ENCODE data around the gene HAPLN3. TPM values are rescaled to one million over a fixed set of nuclear protein-coding genes. Genes with fewer than 3 reads are reported as not detected.

Gene HAPLN3
- total RNA-seq, 4 donors from 2014 or later, result 4.5 to 7.0 (median 5.1) TPM

DNA sequence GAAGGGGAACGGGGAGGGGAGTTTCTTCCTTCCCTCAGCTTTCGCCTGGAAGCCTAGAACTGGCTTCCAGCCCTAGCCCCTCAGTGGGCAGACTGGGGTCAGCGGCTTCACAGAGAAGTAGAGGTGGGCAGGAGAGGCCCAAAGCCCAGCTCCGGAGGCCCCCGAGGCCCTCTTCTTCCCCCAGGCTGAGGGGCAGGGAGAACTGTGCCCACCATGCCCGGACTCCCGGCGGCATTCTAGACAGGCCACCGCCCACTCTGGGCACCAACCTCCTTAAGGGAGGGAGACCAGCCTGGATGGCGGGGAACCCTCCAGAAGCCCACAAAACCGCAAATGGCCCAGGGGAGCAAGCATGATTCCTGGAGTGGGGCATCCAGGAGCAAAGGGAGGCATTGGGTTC, 17.9 kb downstream of the HAPLN3 start:
- TF ChIP-seq POLR2A (IDR thresholded peaks at IDR 0.05), result no peak
- TF ChIP-seq, protein P1, sequence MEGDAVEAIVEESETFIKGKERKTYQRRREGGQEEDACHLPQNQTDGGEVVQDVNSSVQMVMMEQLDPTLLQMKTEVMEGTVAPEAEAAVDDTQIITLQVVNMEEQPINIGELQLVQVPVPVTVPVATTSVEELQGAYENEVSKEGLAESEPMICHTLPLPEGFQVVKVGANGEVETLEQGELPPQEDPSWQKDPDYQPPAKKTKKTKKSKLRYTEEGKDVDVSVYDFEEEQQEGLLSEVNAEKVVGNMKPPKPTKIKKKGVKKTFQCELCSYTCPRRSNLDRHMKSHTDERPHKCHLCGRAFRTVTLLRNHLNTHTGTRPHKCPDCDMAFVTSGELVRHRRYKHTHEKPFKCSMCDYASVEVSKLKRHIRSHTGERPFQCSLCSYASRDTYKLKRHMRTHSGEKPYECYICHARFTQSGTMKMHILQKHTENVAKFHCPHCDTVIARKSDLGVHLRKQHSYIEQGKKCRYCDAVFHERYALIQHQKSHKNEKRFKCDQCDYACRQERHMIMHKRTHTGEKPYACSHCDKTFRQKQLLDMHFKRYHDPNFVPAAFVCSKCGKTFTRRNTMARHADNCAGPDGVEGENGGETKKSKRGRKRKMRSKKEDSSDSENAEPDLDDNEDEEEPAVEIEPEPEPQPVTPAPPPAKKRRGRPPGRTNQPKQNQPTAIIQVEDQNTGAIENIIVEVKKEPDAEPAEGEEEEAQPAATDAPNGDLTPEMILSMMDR (IDR thresholded peaks at IDR 0.05), result no peak
- intact Hi-C loops (cut with DNase I; ENCODE audit: low total_unique reads), result loop anchor here (5.0 kb wide), 1 partner anchor 930 kb away; no protein-coding TSS in a partner anchor
- H3K4me3 ChIP-seq (ENCODE audit: low read depth, poor library complexity, severe bottlenecking), result no peak overlapping the region
- 77 to 87% methylated on average over 6 to 11 of the region's 11 CpGs for WGBS, 2 donors
- no peak for DNase-seq (ENCODE audit: low spot score in 2 of 2)

GRCh38 chr15:88876573-88876972, 18.8 kb downstream of the HAPLN3 start:
- DNase-seq (ENCODE audit: low spot score in 2 of 2), result no peak
- no peak overlapping the region for H3K4me3 ChIP-seq (ENCODE audit: low read depth, poor library complexity, severe bottlenecking)
- WGBS, 2 donors, result 80 to 81% methylated on average over 10 of the region's 10 CpGs
- TF ChIP-seq, protein P1 (IDR thresholded peaks at IDR 0.05), result no peak
- TF ChIP-seq POLR2A (IDR thresholded peaks at IDR 0.05), result no peak
- intact Hi-C loops (cut with DNase I; ENCODE audit: low total_unique reads), result loop anchor here (5.0 kb wide), 1 partner anchor 929 kb away; no protein-coding TSS in a partner anchor

DNA sequence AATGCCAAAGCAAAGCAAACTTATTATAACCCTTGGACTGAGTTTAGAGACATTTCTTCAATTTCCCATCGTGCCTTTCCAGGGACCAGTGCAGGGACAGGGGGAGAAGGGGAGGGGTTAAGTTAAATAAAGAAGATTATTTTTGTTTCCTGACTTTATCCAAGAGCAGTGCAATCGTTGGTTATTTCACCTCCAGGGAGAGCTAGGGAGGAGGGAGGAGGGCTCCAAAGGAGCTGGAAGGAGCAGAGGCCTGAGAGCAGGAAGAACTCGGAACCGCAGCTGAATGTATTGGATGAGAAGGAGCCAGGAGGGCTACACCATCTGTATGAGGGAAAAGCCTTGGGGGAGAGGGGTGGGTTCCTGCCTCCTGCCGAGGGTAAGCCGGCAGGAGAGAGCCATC, 20.7 kb downstream of the HAPLN3 start:
- 32 to 34% methylated on average over 6 of the region's 6 CpGs for WGBS, 2 donors
- H3K4me3 ChIP-seq (ENCODE audit: low read depth, poor library complexity, severe bottlenecking), result no peak overlapping the region
- intact Hi-C loops (cut with DNase I; ENCODE audit: low total_unique reads), result loop anchor here (5.0 kb wide), 1 partner anchor 927 kb away; no protein-coding TSS in a partner anchor
- DNase-seq (ENCODE audit: low spot score in 2 of 2), result no peak
- TF ChIP-seq POLR2A (IDR thresholded peaks at IDR 0.05), result no peak
- TF ChIP-seq, protein P1 (IDR thresholded peaks at IDR 0.05), result no peak

- no peak for DNase-seq (ENCODE audit: low spot score in 2 of 2)
- intact Hi-C loops (cut with DNase I; ENCODE audit: low total_unique reads), result no loop called here
- WGBS, 2 donors, result 78 to 83% methylated on average over 15 of the region's 15 CpGs
- no peak for TF ChIP-seq POLR2A (IDR thresholded peaks at IDR 0.05)
- TF ChIP-seq, protein P1 (IDR thresholded peaks at IDR 0.05), result no peak
- no peak overlapping the region for H3K4me3 ChIP-seq (ENCODE audit: low read depth, poor library complexity, severe bottlenecking)
These were observed 21.1 kb downstream of the HAPLN3 start for GRCh38 chr15:88874275-88874674.

DNA sequence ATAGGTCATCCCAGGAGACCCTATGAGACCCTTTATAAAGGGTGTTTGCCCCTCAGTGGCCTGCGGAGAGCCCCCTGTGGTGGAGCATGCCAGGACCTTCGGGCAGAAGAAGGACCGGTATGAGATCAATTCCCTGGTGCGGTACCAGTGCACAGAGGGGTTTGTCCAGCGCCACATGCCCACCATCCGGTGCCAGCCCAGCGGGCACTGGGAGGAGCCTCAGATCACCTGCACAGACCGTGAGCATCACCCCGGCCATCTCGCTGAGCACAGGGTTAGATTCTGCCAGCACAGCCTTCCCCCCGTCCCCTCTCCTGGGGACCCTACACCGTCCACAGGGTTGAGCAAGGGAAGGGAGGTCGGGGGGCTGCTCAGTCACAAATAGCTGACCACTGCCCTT, 21.6 kb downstream of the HAPLN3 start:
- TF ChIP-seq, protein P1 (IDR thresholded peaks at IDR 0.05), result no peak
- no peak for TF ChIP-seq POLR2A (IDR thresholded peaks at IDR 0.05)
- no peak overlapping the region for H3K4me3 ChIP-seq (ENCODE audit: low read depth, poor library complexity, severe bottlenecking)
- WGBS, 2 donors, result 89 to 94% methylated on average over 12 to 13 of the region's 13 CpGs
- intact Hi-C loops (cut with DNase I; ENCODE audit: low total_unique reads), result no loop called here
- no peak for DNase-seq (ENCODE audit: low spot score in 2 of 2)

GRCh38 chr15:88872706-88873105, 22.6 kb downstream of the HAPLN3 start:
- DNase-seq (ENCODE audit: low spot score in 2 of 2), result no peak
- intact Hi-C loops (cut with DNase I; ENCODE audit: low total_unique reads), result no loop called here
- WGBS, 2 donors, result 51 to 62% methylated on average over 9 of the region's 9 CpGs
- H3K4me3 ChIP-seq (ENCODE audit: low read depth, poor library complexity, severe bottlenecking), result no peak overlapping the region
- TF ChIP-seq, protein P1 (IDR thresholded peaks at IDR 0.05), result no peak
- TF ChIP-seq POLR2A (IDR thresholded peaks at IDR 0.05), result no peak
